PC-3 (cell line): ENCODE results near the gene ADCY5. TPM values are rescaled to one million over a fixed set of nuclear protein-coding genes. Genes with fewer than 3 reads are reported as not detected.

ENCODE experiments used
- ATAC-seq: fragments of 200-7000 bp; cut with Tn5 transposase; 2 replicates; pipeline ENCODE4 v1.9.1; 2020; ENCODE audit warnings: mild to moderate bottlenecking, moderate library complexity
- BruUV-seq: library from RNA; stranded (reverse); fragments of 400-500 nt; replicated peaks from 2 replicates; lab custom pipeline; 2021; lab: Mats Ljungman, UMichigan
- CTCF ChIA-PET: fragments of 300-600 bp; sonication (Branson Sonifier 250); formaldehyde crosslinking; loops from one replicate; lab custom pipeline; 2022; ENCODE audit warnings: antibody characterized with exemption; lab: Charles Lee
- POLR2A ChIA-PET: fragments of 300-600 bp; sonication (Branson Sonifier 250); formaldehyde crosslinking; loops from one replicate; lab custom pipeline; 2022; ENCODE audit warnings: antibody characterized with exemption; ENCODE audit not compliant: unreplicated experiment; lab: Charles Lee
- DNase-seq: peaks from one replicate; pipeline ENCODE4 v3.0.0-alpha.2; 2015
- H2AFZ ChIP-seq: fragments of 300-600 bp; sonication (generic); 2 replicates; pipeline ENCODE4 v1.6.0; 2016; ENCODE audit warnings: antibody characterized with exemption, low read length
- H3F3A ChIP-seq: fragments of 300-600 bp; sonication (generic); one replicate; pipeline ENCODE4 v1.6.0; 2017; ENCODE audit warnings: antibody characterized with exemption, low read length, control low read depth, mild to moderate bottlenecking; ENCODE audit not compliant: unreplicated experiment
- H3K27ac ChIP-seq: fragments of 300-600 bp; sonication (generic); 2 replicates; pipeline ENCODE4 v1.5.1; 2016; ENCODE audit warnings: mild to moderate bottlenecking, low read length
- H3K27me3 ChIP-seq: fragments of 300-600 bp; sonication (generic); 2 replicates; pipeline ENCODE4 v1.6.1; 2016; ENCODE audit warnings: low read length, mixed read lengths
- H3K36me3 ChIP-seq: fragments of 300-600 bp; sonication (generic); 2 replicates; pipeline ENCODE4 v1.6.1; 2016; ENCODE audit warnings: low read depth, mixed run types, low read length, mixed read lengths
- H3K4me1 ChIP-seq: fragments of 300-600 bp; sonication (generic); 2 replicates; pipeline ENCODE4 v1.5.1; 2016; ENCODE audit warnings: low read length; ENCODE audit not compliant: insufficient read depth
- H3K4me2 ChIP-seq: fragments of 300-600 bp; sonication (generic); 2 replicates; pipeline ENCODE4 v1.6.0; 2016; ENCODE audit warnings: low read length
- H3K4me3 ChIP-seq: fragments of 300-600 bp; sonication (generic); 2 replicates; pipeline ENCODE4 v1.5.1; 2016; ENCODE audit warnings: mild to moderate bottlenecking, low read length, mixed read lengths
- H3K79me2 ChIP-seq: fragments of 300-600 bp; sonication (generic); 2 replicates; pipeline ENCODE4 v1.6.1; 2017; ENCODE audit warnings: low read length, mixed read lengths
- H3K9ac ChIP-seq: fragments of 300-600 bp; sonication (generic); 2 replicates; pipeline ENCODE4 v1.6.0; 2016; ENCODE audit warnings: mild to moderate bottlenecking, low read length
- H3K9me2 ChIP-seq: fragments of 300-600 bp; sonication (generic); replicated peaks from 2 replicates; pipeline ENCODE4 v1.6.1; 2016; ENCODE audit warnings: mixed run types, low read length, mixed read lengths
- H3K9me3 ChIP-seq: fragments of 300-600 bp; sonication (generic); 2 replicates; pipeline ENCODE4 v1.6.1; 2016; ENCODE audit warnings: low read length, mixed read lengths
- H4K20me1 ChIP-seq: fragments of 300-600 bp; sonication (generic); 2 replicates; pipeline ENCODE4 v1.6.1; 2016; ENCODE audit warnings: low read length, mixed read lengths
- CTCF ChIP-seq: fragments of 300-600 bp; sonication (generic); conservative IDR thresholded peaks from 2 replicates; pipeline ENCODE4 v1.5.1; 2017; ENCODE audit warnings: antibody characterized with exemption, low read depth, mild to moderate bottlenecking, low read length
- EZH2 ChIP-seq: fragments of 300-600 bp; sonication (generic); IDR thresholded peaks from one replicate; pipeline ENCODE4 v1.6.1; 2017; ENCODE audit warnings: antibody characterized with exemption, mild to moderate bottlenecking, low read length; ENCODE audit not compliant: unreplicated experiment
- EZH2phosphoT487 ChIP-seq: fragments of 300-600 bp; sonication (generic); IDR thresholded peaks from 2 replicates; pipeline ENCODE4 v1.6.1; 2018; ENCODE audit warnings: mild to moderate bottlenecking, antibody characterized with exemption, low read length, borderline replicate concordance
- intact Hi-C: fragments of 100-400 bp; cut with micrococcal nuclease; formaldehyde crosslinking; loops from 2 replicates; pipeline ENCODE4 v1.9.0; 2023
- total RNA-seq: library from RNA; depleted of rRNA; stranded (reverse); fragments of >200 nt; gene quantifications from 2 replicates; pipeline ENCODE4 v1.2.3, GENCODE V29; 2014

ADCY5 gene
- total RNA-seq, 1 experiment from 2014 or later: not detected

- Histone ChIP-seq H4K20me1 (no peaks in the 10 kb centered on the region), H3K36me3 (no peaks in the 10 kb centered on the region), H3K9me3 (no peaks in the 10 kb centered on the region), H3K4me1 (no peaks in the 10 kb centered on the region), H3K79me2 (no peaks in the 10 kb centered on the region), H2AFZ (no peak overlapping the region), H3F3A (no peaks in the 10 kb centered on the region), H3K4me2 (no peak overlapping the region), H3K27ac (no peak overlapping the region), H3K27me3 (peaks cover 27% of the 10 kb centered on the region; the same call in 1 of the 2 replicates), H3K9me2 (no peaks in the 10 kb centered on the region), H3K4me3 (no peak overlapping the region), H3K9ac (no peak overlapping the region)
- no peak for TF ChIP-seq EZH2
- TF ChIP-seq EZH2phosphoT487: no peak
- TF ChIP-seq CTCF: no peak
- intact Hi-C loops: no loop called here
- no peak for DNase-seq
- ChIA-PET POLR2A (no interaction called here), CTCF (no interaction called here)
- ATAC-seq: no peak
- no TSS peak for BruUV-seq
Measured at GRCh38 chr3:123330441-123330991, 118.4 kb downstream of the ADCY5 start.

- DNase-seq: no peak
- no peaks in the 10 kb centered on the region for H3K4me1 ChIP-seq
- H3K9me3 ChIP-seq: no peaks in the 10 kb centered on the region
- BruUV-seq: no TSS peak
- H3K79me2 ChIP-seq: no peaks in the 10 kb centered on the region
- no peak for TF ChIP-seq EZH2phosphoT487
- no peak for TF ChIP-seq EZH2
- TF ChIP-seq CTCF: no peak
- H3K27me3 ChIP-seq: peaks cover 34% of the 10 kb centered on the region
- H4K20me1 ChIP-seq: no peaks in the 10 kb centered on the region
- no peak overlapping the region for H3K4me2 ChIP-seq
- no peak for ATAC-seq
- H3K4me3 ChIP-seq: no peak overlapping the region
- no peaks in the 10 kb centered on the region for H3K36me3 ChIP-seq
- H3K9me2 ChIP-seq: no peaks in the 10 kb centered on the region
- intact Hi-C loops: loop anchor here (1.0 kb wide), 2 partner anchors 160 to 230 kb away; no protein-coding TSS in a partner anchor
- H3K9ac ChIP-seq: no peak overlapping the region
- no peak overlapping the region for H2AFZ ChIP-seq
- H3K27ac ChIP-seq: no peak overlapping the region
- POLR2A ChIA-PET: no interaction called here
- H3F3A ChIP-seq: no peaks in the 10 kb centered on the region
- CTCF ChIA-PET: interaction anchor here (0.6 kb wide), 1 partner anchor 463 kb away, joined by 3 read pairs; no protein-coding TSS in a partner anchor
Measured at GRCh38 chr3:123329636-123330340, 119.1 kb downstream of the ADCY5 start.
